Right lobe of liver (tissue), 6 donors: ENCODE results near the gene PRKAB1. TPM values are rescaled to one million over a fixed set of nuclear protein-coding genes. Genes with fewer than 3 reads are reported as not detected.

Experiments used
- ATAC-seq, 4 donors: fragments of 200-7000 bp; cut with Tn5 transposase; one replicate each; pipeline ENCODE4 v1.9.1; 2020; ENCODE audit warnings: mild to moderate bottlenecking in 4 of 4, moderate library complexity in 4 of 4
- DNase-seq, 3 donors: peaks; one replicate each; pipeline ENCODE4 v3.0.0-alpha.2; 2020
- H3K27ac ChIP-seq, 3 donors: fragments of 200-600 bp; one replicate each; pipeline ENCODE4 v1.8.0; 2022
- H3K27me3 ChIP-seq, 2 donors: fragments of 200-600 bp; one replicate each; pipeline ENCODE4 v1.8.0; 2022
- H3K36me3 ChIP-seq, 4 donors: fragments of 200-600 bp; sonication (generic) in 1 of 4; one replicate each; pipeline versions ENCODE4 v1.5.1 to v1.8.0; 2017 to 2022; ENCODE audit warnings: control low read depth in 1 of 4
- H3K4me1 ChIP-seq, 4 donors: fragments of 200-600 bp; sonication (generic) in 1 of 4; one replicate each; pipeline versions ENCODE4 v1.5.1 to v1.8.0; 2017 to 2022; ENCODE audit warnings: control low read depth in 1 of 4
- H3K4me3 ChIP-seq, 3 donors: fragments of 200-600 bp; one replicate each; pipeline ENCODE4 v1.8.0; 2022
- H3K9me3 ChIP-seq, 4 donors: fragments of 200-600 bp; sonication (generic) in 1 of 4; one replicate each; pipeline versions ENCODE4 v1.5.1 to v1.8.0; 2017 to 2022; ENCODE audit warnings: control low read depth in 1 of 4
- CTCF ChIP-seq, 4 donors: fragments of 200-600 bp in 3 of 4; fragments of 450-650 bp in 1 of 4; IDR thresholded peaks; one replicate each; pipeline versions ENCODE4 v1.5.1 to v1.8.0; 2016 to 2022; ENCODE audit warnings: antibody characterized with exemption in 4 of 4, mild to moderate bottlenecking in 2 of 4
- POLR2A ChIP-seq: fragments of 450-650 bp; IDR thresholded peaks from one replicate; pipeline ENCODE4 v1.6.1; 2017; ENCODE audit warnings: antibody characterized with exemption, mild to moderate bottlenecking
- WGBS: methylation state at CpG from one replicate; pipeline ENCODE4 v1.1.6; 2018; ENCODE audit warnings: low coverage, low lambda C conversion rate; ENCODE audit not compliant: insufficient coverage; ENCODE audit errors: missing lambda C conversion rate; 5-methylcytosine and 5-hydroxymethylcytosine counted together
- intact Hi-C, 2 donors: fragments of 100-400 bp; cut with DNase I; formaldehyde crosslinking; loops; one replicate each; pipeline versions ENCODE4 v1.11.2 to v1.14.1; 2022
- total RNA-seq, 6 experiments: library from RNA; depleted of rRNA in 2 of 6; stranded (reverse); fragments of >200 nt in 2 of 6; fragmentation: NEBNext Ultra II Directional in 3 of 6; extraction: Animal tissue kit (Norgen Biotek cat#: 25700) in 3 of 6; gene quantifications; one replicate each; pipeline versions ENCODE4 v1.1.0 to v1.2.4, GENCODE V29; 2016 to 2023
- donor health status: DM: no; HTN: yes; CAD: no.
- donor health status: DM: no; HTN: no; CAD: no.
- donor health status: DM: no; HTN: no; CAD: no.
- donor health status: DM: no; HTN: yes; CAD: no.
- donor health status: DM: no; HTN: yes; CAD: no.

The PRKAB1 gene
- total RNA-seq, 6 experiments from 2014 or later: 8.2 to 17.1 (median 10.3) TPM

DNA sequence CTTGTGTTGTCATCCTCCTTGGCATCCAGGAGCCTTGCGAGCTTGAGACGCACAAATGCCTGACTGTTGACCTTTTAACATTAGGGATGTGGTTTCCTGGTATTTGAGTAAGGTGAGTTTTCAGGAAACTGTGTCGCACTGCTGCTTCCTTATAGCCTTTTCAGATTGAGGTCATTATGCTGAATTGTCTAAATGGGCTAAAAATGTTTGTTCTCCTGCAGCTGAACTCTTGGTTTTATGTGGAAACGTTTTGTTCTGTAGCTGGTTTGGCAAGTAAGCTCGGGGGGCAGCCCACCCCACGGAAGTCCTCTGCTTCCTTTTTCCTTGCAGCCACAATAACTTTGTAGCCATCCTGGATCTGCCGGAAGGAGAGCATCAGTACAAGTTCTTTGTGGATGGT lies 5.7 kb downstream of the PRKAB1 start:
- no peaks in the 10 kb centered on the region for H3K9me3 ChIP-seq
- H3K4me1 ChIP-seq: peaks cover 0 to 25% (median 3%) of the 10 kb centered on the region in 4 donors
- H3K27ac ChIP-seq: no peak overlapping the region
- ATAC-seq: peak; percentile 33 to 61 (median 55)
- H3K36me3 ChIP-seq: peaks cover 4 to 67% (median 28%) of the 10 kb centered on the region in 4 donors
- intact Hi-C loops: no loop called here
- H3K4me3 ChIP-seq: no peak overlapping the region
- H3K27me3 ChIP-seq: no peaks in the 10 kb centered on the region
- 38% methylated on average over 7 of the region's 7 CpGs for WGBS
- no peak for TF ChIP-seq POLR2A
- no peak for TF ChIP-seq CTCF (IDR thresholded peaks at IDR 0.05)
- DNase-seq: no peak

DNA sequence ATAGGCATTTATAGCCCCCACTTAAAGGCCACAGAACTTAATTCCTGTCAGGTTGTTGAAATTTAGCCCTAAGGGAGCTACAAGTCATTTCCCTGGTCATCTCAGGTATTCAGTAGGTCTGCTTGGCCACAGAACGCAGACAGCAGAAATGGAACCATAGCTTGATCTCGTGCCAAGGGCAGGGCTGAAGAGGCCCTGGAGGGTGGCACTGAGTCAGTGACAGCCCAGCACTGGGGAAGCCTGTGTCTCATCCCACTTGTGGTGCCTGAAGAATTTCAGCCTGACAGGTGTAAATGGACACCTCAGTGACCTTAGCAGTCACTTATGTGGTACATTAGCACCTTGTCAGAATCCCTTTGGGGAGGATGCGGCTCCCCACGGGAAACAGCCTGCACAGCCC lies 6.6 kb downstream of the PRKAB1 start:
- DNase-seq (no peak), ATAC-seq (no peak)
- TF ChIP-seq CTCF (IDR thresholded peaks at IDR 0.05) (no peak), POLR2A (no peak)
- intact Hi-C loops: no loop called here
- 96% methylated on average over 4 of the region's 4 CpGs for WGBS
- H3K27ac ChIP-seq: no peak overlapping the region
- H3K27me3 ChIP-seq: no peaks in the 10 kb centered on the region
- H3K36me3 ChIP-seq: peaks cover 4 to 76% (median 33%) of the 10 kb centered on the region in 4 donors
- peaks cover 0 to 24% (median 3%) of the 10 kb centered on the region in 4 donors for H3K4me1 ChIP-seq
- H3K9me3 ChIP-seq: no peaks in the 10 kb centered on the region
- H3K4me3 ChIP-seq: no peak overlapping the region

GRCh38 chr12:119676022-119676421 lies 8.1 kb downstream of the PRKAB1 start:
- no peak overlapping the region for H3K27ac ChIP-seq
- H3K27me3 ChIP-seq: no peaks in the 10 kb centered on the region
- peaks cover 4 to 88% (median 44%) of the 10 kb centered on the region in 4 donors for H3K36me3 ChIP-seq
- peaks cover 0 to 24% (median 0%) of the 10 kb centered on the region in 4 donors for H3K4me1 ChIP-seq
- H3K4me3 ChIP-seq: no peak overlapping the region
- intact Hi-C loops: no loop called here
- ATAC-seq: no peak
- TF ChIP-seq POLR2A (no peak), CTCF (IDR thresholded peaks at IDR 0.05) (no peak)
- DNase-seq: no peak
- no peaks in the 10 kb centered on the region for H3K9me3 ChIP-seq
- 86% methylated on average over 9 of the region's 9 CpGs for WGBS

- WGBS: 94% methylated on average over 9 of the region's 13 CpGs
- ATAC-seq: no peak
- no peaks in the 10 kb centered on the region for H3K9me3 ChIP-seq
- H3K36me3 ChIP-seq: peaks cover 4 to 86% (median 46%) of the 10 kb centered on the region in 4 donors
- peaks cover 0 to 27% (median 0%) of the 10 kb centered on the region in 4 donors for H3K4me1 ChIP-seq
- intact Hi-C loops: no loop called here
- H3K4me3 ChIP-seq: no peak overlapping the region
- TF ChIP-seq CTCF (IDR thresholded peaks at IDR 0.05) (no peak), POLR2A (no peak)
- no peaks in the 10 kb centered on the region for H3K27me3 ChIP-seq
- no peak for DNase-seq
- H3K27ac ChIP-seq: no peak overlapping the region
Observed at GRCh38 chr12:119676573-119676972, 8.6 kb downstream of the PRKAB1 start.

DNA sequence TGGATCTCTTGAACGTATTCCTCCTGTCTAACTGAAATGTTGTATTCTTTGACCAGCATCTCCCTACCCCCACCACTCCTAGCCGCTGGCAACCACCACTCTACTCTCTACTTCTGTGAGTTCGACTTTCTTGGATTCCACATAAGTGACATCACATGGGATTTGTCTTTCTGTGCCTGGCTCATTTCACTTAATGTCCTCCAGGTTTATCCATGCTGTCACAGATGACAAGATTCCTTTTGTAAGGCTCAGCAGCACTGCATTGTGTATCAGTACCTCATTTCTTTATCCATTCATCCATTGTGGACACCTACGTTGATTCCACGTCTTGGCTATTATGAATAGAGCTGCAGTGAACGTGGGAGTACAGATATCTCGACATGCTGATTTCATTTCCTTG lies 10.5 kb downstream of the PRKAB1 start:
- peaks cover 0 to 46% (median 10%) of the 10 kb centered on the region in 4 donors for H3K4me1 ChIP-seq
- DNase-seq: no peak
- H3K27ac ChIP-seq: no peak overlapping the region
- H3K4me3 ChIP-seq: no peak overlapping the region
- no peaks in the 10 kb centered on the region for H3K27me3 ChIP-seq
- 94% methylated on average over 6 of the region's 7 CpGs for WGBS
- no peak for TF ChIP-seq CTCF (IDR thresholded peaks at IDR 0.05)
- no peak for TF ChIP-seq POLR2A
- H3K36me3 ChIP-seq: peaks cover 4 to 67% (median 44%) of the 10 kb centered on the region in 4 donors
- no peaks in the 10 kb centered on the region for H3K9me3 ChIP-seq
- no peak for ATAC-seq
- intact Hi-C loops: no loop called here
